SK-N-SH (cell line): ENCODE data around the gene CADM1.

Source experiments
- CTCF ChIP-seq: fragments of 200-600 bp; sonication (generic); IDR thresholded peaks from 2 replicates; pipeline ENCODE4 v1.6.1; 2017; ENCODE audit warnings: antibody characterized with exemption, mild to moderate bottlenecking, moderate library complexity
- JUND ChIP-seq: IDR thresholded peaks from 2 replicates; pipeline ENCODE4 v1.4.0; 2012

- TF ChIP-seq JUND = no peak
- TF ChIP-seq CTCF = no peak
Observed at GRCh38 chr11:115501893-115502589, 2.2 kb downstream of the CADM1 start.
